ENCODE results near the gene UCMA.

- TF ChIP-seq CTCF (conservative IDR thresholded peaks at IDR 0.05; ENCODE audit: low read depth, low read length) = no peak
- no peak for TF ChIP-seq EZH2 (IDR thresholded peaks at IDR 0.05; ENCODE audit: borderline replicate concordance, low read depth, low read length, poor library complexity, severe bottlenecking)
These were observed at the start of gene UCMA for GRCh38 chr10:13234172-13234571.

Data from A673 (cell line).